ENCODE data around the gene KRT31. TPM values are rescaled to one million over a fixed set of nuclear protein-coding genes. Genes with fewer than 3 reads are reported as not detected.

Gene KRT31
- polyA plus RNA-seq, 3 donors = not detected

DNA sequence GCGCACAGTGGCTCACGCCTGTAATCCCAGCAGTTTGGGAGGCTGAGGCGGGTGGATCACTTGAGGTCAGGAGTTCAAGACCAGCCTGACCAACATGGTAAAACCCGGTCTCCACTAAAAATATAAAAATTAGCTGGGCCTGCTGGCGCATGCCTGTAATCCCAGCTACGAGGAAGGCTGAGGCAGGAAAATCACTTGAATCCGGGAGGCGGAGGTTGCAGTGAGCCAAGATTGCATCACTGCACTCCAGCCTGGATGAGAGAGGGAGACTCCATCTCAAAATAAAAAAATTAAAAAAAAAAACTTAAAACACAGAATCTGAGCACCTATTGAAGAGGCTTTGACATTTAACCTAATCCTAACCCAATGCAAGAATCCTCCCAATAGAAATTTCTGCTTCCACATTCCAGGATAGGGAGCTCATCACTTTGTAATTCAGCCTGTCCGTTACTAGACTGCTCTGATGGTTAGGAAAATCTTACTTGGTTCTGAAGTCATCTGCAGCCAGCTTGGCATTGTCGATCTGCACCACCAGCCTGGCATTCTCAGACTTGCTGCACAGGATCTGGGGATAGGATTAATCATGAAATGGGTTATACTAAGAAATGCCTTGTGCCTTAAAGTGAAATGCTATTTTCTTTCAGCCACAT is 29.9 kb downstream of the KRT31 start:
- H3K4me1 Mint-ChIP-seq = no peaks in the 10 kb centered on the region
- H3K9me3 Mint-ChIP-seq = peaks cover 0 to 1% (median 0%) of the 10 kb centered on the region in 7 donors
- 100% methylated on average over 3 of the region's 10 CpGs for WGBS (ENCODE audit: insufficient coverage)
- Histone ChIP-seq H3K9ac (ENCODE audit: insufficient read depth, low read length, poor library complexity, severe bottlenecking) (no peak overlapping the region), H2AFZ (ENCODE audit: insufficient read depth, low read depth, low read length, poor library complexity, severe bottlenecking) (no peak overlapping the region), H3K27me3 (ENCODE audit: control insufficient read depth in 2 of 2, insufficient read depth in 2 of 2, low read length in 2 of 2) (no peaks in the 10 kb centered on the region), H3K36me3 (replicated peaks in 1 of 2; ENCODE audit: control insufficient read depth in 1 of 2, insufficient read depth in 2 of 2, low read length in 2 of 2) (no peaks in the 10 kb centered on the region), H3K27ac (ENCODE audit: low read depth in 1 of 2, low read length in 2 of 2) (no peak overlapping the region), H3K79me2 (ENCODE audit: insufficient read depth, low read length) (no peaks in the 10 kb centered on the region), H3K9me3 (replicated peaks in 1 of 2; ENCODE audit: control insufficient read depth in 1 of 2, insufficient read depth in 1 of 2, low read length in 2 of 2) (no peaks in the 10 kb centered on the region), H3K4me2 (replicated peaks; ENCODE audit: extremely low read depth, low read length, poor library complexity, severe bottlenecking) (no peak overlapping the region), H4K20me1 (ENCODE audit: insufficient read depth, low read length) (no peaks in the 10 kb centered on the region), H3K4me3 (replicated peaks in 1 of 3; ENCODE audit: low read depth in 2 of 3, low read length in 3 of 3) (no peak overlapping the region), H3K4me1 (ENCODE audit: control insufficient read depth in 1 of 2, insufficient read depth in 2 of 2, low read length in 2 of 2) (no peaks in the 10 kb centered on the region)
- H3K27ac Mint-ChIP-seq = no peak overlapping the region
- no peaks in the 10 kb centered on the region for H3K36me3 Mint-ChIP-seq
- intact Hi-C loops (cut with micrococcal nuclease) = no loop called here
- peaks cover 0 to 13% (median 8%) of the 10 kb centered on the region in 3 donors for H3K27me3 Mint-ChIP-seq (ENCODE audit: low read depth in 3 of 3)
- TF ChIP-seq, protein P1, sequence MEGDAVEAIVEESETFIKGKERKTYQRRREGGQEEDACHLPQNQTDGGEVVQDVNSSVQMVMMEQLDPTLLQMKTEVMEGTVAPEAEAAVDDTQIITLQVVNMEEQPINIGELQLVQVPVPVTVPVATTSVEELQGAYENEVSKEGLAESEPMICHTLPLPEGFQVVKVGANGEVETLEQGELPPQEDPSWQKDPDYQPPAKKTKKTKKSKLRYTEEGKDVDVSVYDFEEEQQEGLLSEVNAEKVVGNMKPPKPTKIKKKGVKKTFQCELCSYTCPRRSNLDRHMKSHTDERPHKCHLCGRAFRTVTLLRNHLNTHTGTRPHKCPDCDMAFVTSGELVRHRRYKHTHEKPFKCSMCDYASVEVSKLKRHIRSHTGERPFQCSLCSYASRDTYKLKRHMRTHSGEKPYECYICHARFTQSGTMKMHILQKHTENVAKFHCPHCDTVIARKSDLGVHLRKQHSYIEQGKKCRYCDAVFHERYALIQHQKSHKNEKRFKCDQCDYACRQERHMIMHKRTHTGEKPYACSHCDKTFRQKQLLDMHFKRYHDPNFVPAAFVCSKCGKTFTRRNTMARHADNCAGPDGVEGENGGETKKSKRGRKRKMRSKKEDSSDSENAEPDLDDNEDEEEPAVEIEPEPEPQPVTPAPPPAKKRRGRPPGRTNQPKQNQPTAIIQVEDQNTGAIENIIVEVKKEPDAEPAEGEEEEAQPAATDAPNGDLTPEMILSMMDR (IDR thresholded peaks at IDR 0.05) = no peak
- DNase-seq = no peak
- H3K4me3 Mint-ChIP-seq = no peak overlapping the region

DNA sequence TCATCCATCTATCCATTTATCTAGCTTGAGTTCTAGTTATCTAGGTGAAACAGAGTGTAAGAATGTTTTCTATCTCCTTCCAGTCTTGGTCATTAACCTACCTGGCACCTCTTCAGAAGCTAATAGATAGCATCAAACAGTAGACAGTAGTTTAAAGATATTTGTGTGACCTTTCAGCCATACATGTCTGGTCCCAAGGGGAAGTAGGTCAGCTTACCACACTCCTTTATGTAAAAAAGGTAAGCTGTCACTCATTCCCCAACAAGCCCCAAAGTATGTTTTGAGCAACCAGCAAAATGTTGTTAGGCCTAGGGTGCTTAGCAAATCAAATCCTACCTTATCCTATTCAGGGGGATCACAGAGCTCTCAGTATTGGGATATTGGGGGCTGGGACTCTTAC is 31.3 kb downstream of the KRT31 start:
- Histone ChIP-seq H3K9ac (ENCODE audit: insufficient read depth, low read length, poor library complexity, severe bottlenecking) (no peak overlapping the region), H3K4me2 (replicated peaks; ENCODE audit: extremely low read depth, low read length, poor library complexity, severe bottlenecking) (no peak overlapping the region), H3K27ac (ENCODE audit: low read depth in 1 of 2, low read length in 2 of 2) (no peak overlapping the region), H3K36me3 (replicated peaks in 1 of 2; ENCODE audit: control insufficient read depth in 1 of 2, insufficient read depth in 2 of 2, low read length in 2 of 2) (no peaks in the 10 kb centered on the region), H4K20me1 (ENCODE audit: insufficient read depth, low read length) (no peaks in the 10 kb centered on the region), H3K4me1 (ENCODE audit: control insufficient read depth in 1 of 2, insufficient read depth in 2 of 2, low read length in 2 of 2) (no peaks in the 10 kb centered on the region), H3K9me3 (replicated peaks in 1 of 2; ENCODE audit: control insufficient read depth in 1 of 2, insufficient read depth in 1 of 2, low read length in 2 of 2) (no peaks in the 10 kb centered on the region), H3K27me3 (ENCODE audit: control insufficient read depth in 2 of 2, insufficient read depth in 2 of 2, low read length in 2 of 2) (no peaks in the 10 kb centered on the region), H3K4me3 (replicated peaks in 1 of 3; ENCODE audit: low read depth in 2 of 3, low read length in 3 of 3) (no peak overlapping the region), H3K79me2 (ENCODE audit: insufficient read depth, low read length) (no peaks in the 10 kb centered on the region), H2AFZ (ENCODE audit: insufficient read depth, low read depth, low read length, poor library complexity, severe bottlenecking) (no peak overlapping the region)
- intact Hi-C loops (cut with micrococcal nuclease) = no loop called here
- H3K9me3 Mint-ChIP-seq = peaks cover 0 to 10% (median 3%) of the 10 kb centered on the region in 7 donors
- no peak overlapping the region for H3K27ac Mint-ChIP-seq
- H3K27me3 Mint-ChIP-seq (ENCODE audit: low read depth in 3 of 3) = peaks cover 0 to 18% (median 5%) of the 10 kb centered on the region in 3 donors
- no peak overlapping the region for H3K4me3 Mint-ChIP-seq
- no peak for DNase-seq
- no peaks in the 10 kb centered on the region for H3K36me3 Mint-ChIP-seq
- TF ChIP-seq, protein P1 (IDR thresholded peaks at IDR 0.05) = no peak
- H3K4me1 Mint-ChIP-seq = no peaks in the 10 kb centered on the region
